H9 (cell line): ENCODE data around the gene ERBIN. TPM values are rescaled to one million over a fixed set of nuclear protein-coding genes. Genes with fewer than 3 reads are reported as not detected.

Experiments
- DNase-seq: peaks from one replicate; pipeline ENCODE4 v3.0.0-alpha.2; 2017
- H2AFZ ChIP-seq: one replicate; pipeline ENCODE4 v1.6.1; 2013; ENCODE audit warnings: mild to moderate bottlenecking, low read length, control low read depth, moderate library complexity
- H2AK5ac ChIP-seq: 2 replicates; pipeline ENCODE4 v1.6.1; 2013; ENCODE audit warnings: low read length, control low read depth, mixed read lengths; ENCODE audit not compliant: insufficient read length
- H2BK120ac ChIP-seq: one replicate; pipeline ENCODE4 v1.6.1; 2013; ENCODE audit warnings: low read depth, mild to moderate bottlenecking, low read length, control low read depth, inconsistent platforms; ENCODE audit not compliant: poor library complexity, severe bottlenecking
- H2BK12ac ChIP-seq: 2 replicates; pipeline ENCODE4 v1.6.1; 2013; ENCODE audit warnings: low read length, control low read depth, mixed read lengths, low read depth; ENCODE audit not compliant: insufficient read length
- H2BK15ac ChIP-seq: 2 replicates; pipeline ENCODE4 v1.6.1; 2013; ENCODE audit warnings: low read depth, low read length, control low read depth
- H2BK20ac ChIP-seq: one replicate; pipeline ENCODE4 v1.6.1; 2013; ENCODE audit warnings: low read depth, mild to moderate bottlenecking, low read length, control low read depth, inconsistent platforms; ENCODE audit not compliant: poor library complexity, severe bottlenecking
- H2BK5ac ChIP-seq: 2 replicates; pipeline ENCODE4 v1.6.1; 2013; ENCODE audit warnings: low read length, control low read depth, mixed read lengths; ENCODE audit not compliant: insufficient read length
- H3K14ac ChIP-seq: 2 replicates; pipeline ENCODE4 v1.6.1; 2013; ENCODE audit warnings: low read length, control low read depth; ENCODE audit not compliant: insufficient read depth
- H3K18ac ChIP-seq: 2 replicates; pipeline ENCODE4 v1.6.1; 2013; ENCODE audit warnings: low read depth, mild to moderate bottlenecking, mixed read lengths, low read length, control low read depth; ENCODE audit not compliant: insufficient read length
- H3K23ac ChIP-seq: 2 replicates; pipeline ENCODE4 v1.6.1; 2013; ENCODE audit warnings: low read length, control low read depth, mixed read lengths, low read depth; ENCODE audit not compliant: insufficient read length
- H3K23me2 ChIP-seq: 2 replicates; pipeline ENCODE4 v1.6.1; 2013; ENCODE audit warnings: low read depth, mild to moderate bottlenecking, mixed read lengths, low read length, control low read depth; ENCODE audit not compliant: insufficient read length, poor library complexity, severe bottlenecking
- H3K27ac ChIP-seq: 2 replicates; pipeline ENCODE4 v1.5.1; 2013; ENCODE audit warnings: low read length, control low read depth, mixed read lengths, low read depth; ENCODE audit not compliant: insufficient read length
- H3K27me3 ChIP-seq: 2 replicates; pipeline ENCODE4 v1.6.1; 2013; ENCODE audit warnings: low read length, control low read depth, inconsistent platforms; ENCODE audit not compliant: insufficient read depth
- H3K4ac ChIP-seq: 2 replicates; pipeline ENCODE4 v1.6.1; 2013; ENCODE audit warnings: low read depth, mild to moderate bottlenecking, control low read depth, inconsistent platforms, low read length, moderate library complexity
- H3K4me1 ChIP-seq: 2 replicates; pipeline ENCODE4 v1.6.1; 2013; ENCODE audit warnings: low read length, control low read depth, inconsistent platforms; ENCODE audit not compliant: insufficient read depth
- H3K4me2 ChIP-seq: 2 replicates; pipeline ENCODE4 v1.6.1; 2013; ENCODE audit warnings: low read length, control low read depth, mixed read lengths; ENCODE audit not compliant: insufficient read length, insufficient read depth
- H3K56ac ChIP-seq: 2 replicates; pipeline ENCODE4 v1.6.1; 2013; ENCODE audit warnings: low read depth, mild to moderate bottlenecking, mixed read lengths, low read length, control low read depth; ENCODE audit not compliant: insufficient read length
- H3K79me1 ChIP-seq: 2 replicates; pipeline ENCODE4 v1.6.1; 2013; ENCODE audit warnings: low read depth, mild to moderate bottlenecking, moderate library complexity, low read length, control low read depth, inconsistent platforms; ENCODE audit not compliant: insufficient read depth, poor library complexity, severe bottlenecking
- H3K79me2 ChIP-seq: 2 replicates; pipeline ENCODE4 v1.6.1; 2013; ENCODE audit warnings: low read length, control low read depth, inconsistent platforms; ENCODE audit not compliant: insufficient read depth
- H3K9ac ChIP-seq: 2 replicates; pipeline ENCODE4 v1.6.1; 2013; ENCODE audit warnings: low read length, control low read depth, mixed read lengths; ENCODE audit not compliant: insufficient read length; ENCODE audit errors: extremely low read depth
- H3K9me3 ChIP-seq: one replicate; pipeline ENCODE4 v1.6.1; 2013; ENCODE audit warnings: low read depth, low read length, inconsistent platforms; ENCODE audit not compliant: control insufficient read depth
- H3T11ph ChIP-seq: one replicate; pipeline ENCODE4 v1.6.1; 2013; ENCODE audit warnings: mild to moderate bottlenecking, low read length, control low read depth, inconsistent platforms
- H4K20me1 ChIP-seq: one replicate; pipeline ENCODE4 v1.6.1; 2013; ENCODE audit not compliant: control insufficient read depth, insufficient read length, insufficient read depth
- H4K5ac ChIP-seq: 2 replicates; pipeline ENCODE4 v1.6.1; 2013; ENCODE audit warnings: low read depth, mild to moderate bottlenecking, mixed read lengths, low read length, control low read depth; ENCODE audit not compliant: insufficient read length
- H4K8ac ChIP-seq: replicated peaks from 2 replicates; pipeline ENCODE4 v1.6.1; 2013; ENCODE audit warnings: low read length, control low read depth, mixed read lengths, low read depth; ENCODE audit not compliant: insufficient read length
- H4K91ac ChIP-seq: 2 replicates; pipeline ENCODE4 v1.6.1; 2013; ENCODE audit warnings: low read depth, mild to moderate bottlenecking, moderate library complexity, mixed read lengths, low read length, control low read depth; ENCODE audit not compliant: insufficient read length
- H3K27ac Mint-ChIP-seq, 3 experiments: 2 replicates in 2 of 3; 3 replicates in 1 of 3; pipeline ENCODE4 v1.8.0; 2020 to 2021; ENCODE audit warnings: mixed read lengths in 3 of 3, mild to moderate bottlenecking in 1 of 3, moderate library complexity in 1 of 3
- H3K27me3 Mint-ChIP-seq: 2 replicates; pipeline ENCODE4 v1.8.0; 2021; ENCODE audit warnings: low read depth, mild to moderate bottlenecking, moderate library complexity, mixed read lengths
- H3K36me3 Mint-ChIP-seq, 3 experiments: 2 replicates in 2 of 3; 3 replicates in 1 of 3; pipeline ENCODE4 v1.8.0; 2020 to 2021; ENCODE audit warnings: low read depth in 3 of 3, mixed read lengths in 3 of 3; ENCODE audit not compliant: insufficient read depth in 1 of 3
- H3K4me1 Mint-ChIP-seq, 2 experiments: 2 replicates each; pipeline ENCODE4 v1.8.0; 2020; ENCODE audit warnings: mixed read lengths in 2 of 2
- H3K4me3 Mint-ChIP-seq, 2 experiments: 2 replicates in 1 of 2; 3 replicates in 1 of 2; pipeline ENCODE4 v1.8.0; 2020 to 2021; ENCODE audit warnings: mild to moderate bottlenecking in 2 of 2, mixed read lengths in 2 of 2, moderate library complexity in 1 of 2
- H3K9me3 Mint-ChIP-seq, 2 experiments: 2 replicates in 1 of 2; 3 replicates in 1 of 2; pipeline ENCODE4 v1.8.0; 2020; ENCODE audit warnings: mild to moderate bottlenecking in 2 of 2, mixed read lengths in 2 of 2, moderate library complexity in 1 of 2
- WGBS: extraction: QIAGEN DNeasy Blood & Tissue Kit; methylation state at CpG from one replicate; pipeline ENCODE4 v1.1.7; 2013; ENCODE audit warnings: missing lambda C conversion rate, low lambda C conversion rate, mixed read lengths; ENCODE audit not compliant: insufficient read length; ENCODE audit errors: extremely low coverage; 5-methylcytosine and 5-hydroxymethylcytosine counted together
- total RNA-seq: library from RNA; stranded (reverse); gene quantifications from 2 replicates; pipeline ENCODE4 v1.2.1, GENCODE V29; 2021
- TF ChIP-seq, protein P1 (sequence below): fragments of 200-600 bp; sonication (generic); conservative IDR thresholded peaks from 3 replicates; pipeline ENCODE4 v1.8.0; 2021; ENCODE audit warnings: antibody characterized with exemption, mild to moderate bottlenecking

ERBIN gene
- total RNA-seq, 1 experiment from 2014 or later: 42.9 TPM

DNA sequence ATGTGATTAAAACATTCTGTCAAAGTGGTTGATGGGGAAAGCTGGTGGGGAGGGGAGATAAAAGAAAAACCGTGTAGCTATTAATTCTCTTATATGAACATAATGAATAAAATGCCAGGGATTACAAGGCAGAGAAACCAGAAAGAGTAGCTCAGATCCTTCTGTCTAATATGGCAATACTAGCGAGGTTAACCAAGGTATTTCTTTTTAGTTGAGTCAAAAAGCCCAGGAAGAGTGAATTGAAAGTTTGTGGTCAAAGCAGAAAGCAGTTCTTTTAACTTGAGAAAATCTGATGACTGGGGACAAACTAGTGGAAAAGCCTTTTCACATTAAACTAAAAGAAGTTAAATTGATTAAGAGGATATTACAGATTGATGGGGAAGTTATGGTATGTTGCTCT, 76.0 kb downstream of the ERBIN start:
- no peak overlapping the region for H2BK5ac ChIP-seq
- no peak overlapping the region for H3T11ph ChIP-seq
- no peak overlapping the region for H4K5ac ChIP-seq
- H3K4me2 ChIP-seq: no peak overlapping the region
- H3K4me1 Mint-ChIP-seq: peaks cover 10 to 16% of the 10 kb centered on the region in 2 experiments
- H3K23ac ChIP-seq: no peak overlapping the region
- no peak overlapping the region for H3K4me3 Mint-ChIP-seq
- H3K27ac ChIP-seq: no peak overlapping the region
- H3K18ac ChIP-seq: no peak overlapping the region
- no peak overlapping the region for H3K4ac ChIP-seq
- H3K9me3 ChIP-seq: no peaks in the 10 kb centered on the region
- TF ChIP-seq, protein P1, sequence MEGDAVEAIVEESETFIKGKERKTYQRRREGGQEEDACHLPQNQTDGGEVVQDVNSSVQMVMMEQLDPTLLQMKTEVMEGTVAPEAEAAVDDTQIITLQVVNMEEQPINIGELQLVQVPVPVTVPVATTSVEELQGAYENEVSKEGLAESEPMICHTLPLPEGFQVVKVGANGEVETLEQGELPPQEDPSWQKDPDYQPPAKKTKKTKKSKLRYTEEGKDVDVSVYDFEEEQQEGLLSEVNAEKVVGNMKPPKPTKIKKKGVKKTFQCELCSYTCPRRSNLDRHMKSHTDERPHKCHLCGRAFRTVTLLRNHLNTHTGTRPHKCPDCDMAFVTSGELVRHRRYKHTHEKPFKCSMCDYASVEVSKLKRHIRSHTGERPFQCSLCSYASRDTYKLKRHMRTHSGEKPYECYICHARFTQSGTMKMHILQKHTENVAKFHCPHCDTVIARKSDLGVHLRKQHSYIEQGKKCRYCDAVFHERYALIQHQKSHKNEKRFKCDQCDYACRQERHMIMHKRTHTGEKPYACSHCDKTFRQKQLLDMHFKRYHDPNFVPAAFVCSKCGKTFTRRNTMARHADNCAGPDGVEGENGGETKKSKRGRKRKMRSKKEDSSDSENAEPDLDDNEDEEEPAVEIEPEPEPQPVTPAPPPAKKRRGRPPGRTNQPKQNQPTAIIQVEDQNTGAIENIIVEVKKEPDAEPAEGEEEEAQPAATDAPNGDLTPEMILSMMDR: no peak
- peaks cover 23 to 35% (median 27%) of the 10 kb centered on the region in 3 experiments for H3K36me3 Mint-ChIP-seq
- peaks cover 4% of the 10 kb centered on the region for H3K79me1 ChIP-seq
- H3K27ac Mint-ChIP-seq: 0 out of 7 replicates have a peak overlapping the region, but pooled peaks of 1 of the 3 experiments have one; percentile 7
- H2AFZ ChIP-seq: no peak overlapping the region
- no peak for DNase-seq
- no peak overlapping the region for H3K56ac ChIP-seq
- no peak overlapping the region for H4K8ac ChIP-seq
- no peak overlapping the region for H2BK15ac ChIP-seq
- no peaks in the 10 kb centered on the region for H3K9me3 Mint-ChIP-seq
- no peak overlapping the region for H2BK12ac ChIP-seq
- no peak overlapping the region for H2BK20ac ChIP-seq
- no peaks in the 10 kb centered on the region for H3K79me2 ChIP-seq
- H3K14ac ChIP-seq: no peak overlapping the region
- no peak overlapping the region for H3K9ac ChIP-seq
- H3K4me1 ChIP-seq: no peaks in the 10 kb centered on the region
- no peaks in the 10 kb centered on the region for H3K23me2 ChIP-seq
- H3K27me3 ChIP-seq: no peaks in the 10 kb centered on the region
- no peaks in the 10 kb centered on the region for H4K20me1 ChIP-seq
- H3K27me3 Mint-ChIP-seq: no peaks in the 10 kb centered on the region
- no CpG with 5 or more reads among the region's 2 CpGs for WGBS
- no peak overlapping the region for H2BK120ac ChIP-seq
- no peak overlapping the region for H2AK5ac ChIP-seq
- no peak overlapping the region for H4K91ac ChIP-seq
